Measurements from ENCODE around the gene TBC1D23. TPM values are rescaled to one million over a fixed set of nuclear protein-coding genes. Genes with fewer than 3 reads are reported as not detected.

The TBC1D23 gene
- total RNA-seq, 4 donors from 2014 or later: 40.7 to 397 (median 101) TPM

DNA sequence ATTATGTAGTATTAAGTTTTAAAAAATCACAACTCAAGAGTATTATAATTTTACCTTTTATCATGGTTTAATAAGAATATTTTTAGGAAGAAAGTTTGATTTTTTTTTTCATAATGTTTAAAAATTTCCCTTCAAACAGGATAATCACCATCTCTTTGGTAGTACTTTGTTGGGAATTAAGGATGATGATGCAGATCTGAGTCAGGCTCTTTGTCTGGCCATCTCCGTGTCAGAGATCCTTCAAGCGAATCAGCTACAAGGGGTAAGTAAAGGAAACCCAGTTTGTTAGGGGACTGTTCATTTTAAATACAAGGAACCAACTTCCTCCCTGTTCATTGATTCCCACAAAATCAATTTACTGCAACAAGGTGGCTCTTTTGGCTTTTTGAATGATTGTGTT is 37.0 kb downstream of the TBC1D23 start:
- no peak overlapping the region for H3K4me3 ChIP-seq
- no peak for DNase-seq
- no peaks in the 10 kb centered on the region for H3K9me3 ChIP-seq
- H3K36me3 ChIP-seq: no peaks in the 10 kb centered on the region
- no peak overlapping the region for H3K27ac ChIP-seq
- intact Hi-C loops (cut with DNase I; ENCODE audit: low total_unique reads): no loop called here
- H3K4me1 ChIP-seq: no peaks in the 10 kb centered on the region
- TF ChIP-seq, protein P1, sequence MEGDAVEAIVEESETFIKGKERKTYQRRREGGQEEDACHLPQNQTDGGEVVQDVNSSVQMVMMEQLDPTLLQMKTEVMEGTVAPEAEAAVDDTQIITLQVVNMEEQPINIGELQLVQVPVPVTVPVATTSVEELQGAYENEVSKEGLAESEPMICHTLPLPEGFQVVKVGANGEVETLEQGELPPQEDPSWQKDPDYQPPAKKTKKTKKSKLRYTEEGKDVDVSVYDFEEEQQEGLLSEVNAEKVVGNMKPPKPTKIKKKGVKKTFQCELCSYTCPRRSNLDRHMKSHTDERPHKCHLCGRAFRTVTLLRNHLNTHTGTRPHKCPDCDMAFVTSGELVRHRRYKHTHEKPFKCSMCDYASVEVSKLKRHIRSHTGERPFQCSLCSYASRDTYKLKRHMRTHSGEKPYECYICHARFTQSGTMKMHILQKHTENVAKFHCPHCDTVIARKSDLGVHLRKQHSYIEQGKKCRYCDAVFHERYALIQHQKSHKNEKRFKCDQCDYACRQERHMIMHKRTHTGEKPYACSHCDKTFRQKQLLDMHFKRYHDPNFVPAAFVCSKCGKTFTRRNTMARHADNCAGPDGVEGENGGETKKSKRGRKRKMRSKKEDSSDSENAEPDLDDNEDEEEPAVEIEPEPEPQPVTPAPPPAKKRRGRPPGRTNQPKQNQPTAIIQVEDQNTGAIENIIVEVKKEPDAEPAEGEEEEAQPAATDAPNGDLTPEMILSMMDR (IDR thresholded peaks at IDR 0.05): no peak
- no peak for TF ChIP-seq POLR2A (IDR thresholded peaks at IDR 0.05)
- no peaks in the 10 kb centered on the region for H3K27me3 ChIP-seq

DNA sequence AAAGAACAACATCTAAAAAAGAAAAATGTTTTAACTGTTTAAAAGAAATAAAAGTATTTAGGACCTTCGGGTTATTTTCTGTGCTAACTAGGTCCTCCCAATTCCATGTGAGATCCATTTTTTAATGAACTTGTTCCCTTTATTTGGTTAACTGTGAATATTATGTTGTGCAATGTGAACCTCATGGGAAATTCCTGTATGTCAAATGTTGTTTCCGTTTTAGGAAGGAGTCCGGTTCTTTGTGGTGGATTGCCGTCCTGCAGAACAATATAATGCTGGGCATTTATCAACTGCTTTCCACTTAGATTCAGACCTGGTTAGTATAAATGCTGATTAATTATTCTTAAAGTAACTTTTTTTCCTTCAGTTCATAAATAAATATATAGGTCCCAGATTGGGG is 38.2 kb downstream of the TBC1D23 start:
- no peaks in the 10 kb centered on the region for H3K9me3 ChIP-seq
- intact Hi-C loops (cut with DNase I; ENCODE audit: low total_unique reads): no loop called here
- no peaks in the 10 kb centered on the region for H3K4me1 ChIP-seq
- H3K4me3 ChIP-seq: no peak overlapping the region
- TF ChIP-seq, protein P1 (IDR thresholded peaks at IDR 0.05): no peak
- no peak for TF ChIP-seq POLR2A (IDR thresholded peaks at IDR 0.05)
- H3K27me3 ChIP-seq: no peaks in the 10 kb centered on the region
- no peaks in the 10 kb centered on the region for H3K36me3 ChIP-seq
- no peak for DNase-seq
- no peak overlapping the region for H3K27ac ChIP-seq

DNA sequence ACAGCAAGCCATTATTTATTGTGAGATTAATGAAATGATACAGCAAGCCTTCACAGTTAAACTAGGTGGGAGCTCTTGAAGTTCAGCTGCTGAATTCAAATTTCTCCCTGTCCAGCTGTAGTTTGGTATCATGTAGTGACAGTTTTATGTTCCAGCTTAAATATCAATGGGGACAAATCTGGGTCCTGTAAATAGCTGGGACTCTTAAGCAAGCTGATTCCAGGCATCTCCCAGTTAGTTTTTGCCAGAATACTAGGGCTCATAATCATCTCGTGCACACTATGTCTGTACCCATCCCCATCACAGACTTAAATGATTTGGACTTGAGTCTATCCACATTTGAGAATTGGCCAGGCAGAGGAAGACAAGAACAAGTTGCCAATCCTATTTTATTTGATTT is 45.9 kb downstream of the TBC1D23 start:
- intact Hi-C loops (cut with DNase I; ENCODE audit: low total_unique reads): no loop called here
- TF ChIP-seq, protein P1 (IDR thresholded peaks at IDR 0.05): no peak
- no peak for TF ChIP-seq POLR2A (IDR thresholded peaks at IDR 0.05)

DNA sequence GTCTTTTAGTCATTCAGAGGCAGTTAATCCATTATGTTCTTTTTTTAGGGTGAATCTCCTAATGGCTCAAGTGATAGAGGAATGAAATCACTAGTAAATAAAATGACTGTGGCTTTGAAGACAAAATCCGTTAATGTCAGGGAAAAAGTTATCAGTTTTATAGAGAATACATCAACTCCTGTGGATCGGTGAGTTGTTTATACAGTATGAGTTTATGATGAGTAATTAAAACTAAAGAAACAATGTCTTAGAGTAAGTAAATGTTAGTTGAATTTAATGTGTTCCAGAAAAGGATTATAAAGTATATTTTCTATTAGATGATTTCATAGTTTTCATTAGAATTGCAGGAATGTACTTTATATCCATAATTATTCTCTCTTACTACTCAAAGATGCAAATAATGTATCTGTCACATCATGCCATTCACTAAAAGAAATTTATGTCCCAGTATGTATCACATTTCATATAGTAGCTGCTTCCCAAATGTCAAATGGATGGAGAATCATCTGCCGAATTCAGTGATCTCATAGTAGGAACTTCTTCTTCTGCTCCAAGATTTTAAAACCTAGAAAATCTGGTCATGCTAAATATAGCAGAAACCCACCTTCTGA is 49.7 kb downstream of the TBC1D23 start:
- no peaks in the 10 kb centered on the region for H3K27me3 ChIP-seq
- no peak overlapping the region for H3K4me3 ChIP-seq
- no peaks in the 10 kb centered on the region for H3K4me1 ChIP-seq
- H3K9me3 ChIP-seq: no peaks in the 10 kb centered on the region
- intact Hi-C loops (cut with DNase I; ENCODE audit: low total_unique reads): no loop called here
- no peak overlapping the region for H3K27ac ChIP-seq
- TF ChIP-seq POLR2A (IDR thresholded peaks at IDR 0.05): no peak
- TF ChIP-seq, protein P1 (IDR thresholded peaks at IDR 0.05): no peak
- DNase-seq: no peak
- H3K36me3 ChIP-seq: no peaks in the 10 kb centered on the region

More for the DNA sequence above, 45.9 kb downstream of the TBC1D23 start:
- Histone ChIP-seq H3K4me3 (no peak overlapping the region), H3K36me3 (peaks cover 0 to 3% of the 10 kb centered on the region in 2 donors), H3K27me3 (no peaks in the 10 kb centered on the region), H3K27ac (no peak overlapping the region), H3K4me1 (no peaks in the 10 kb centered on the region), H3K9me3 (no peaks in the 10 kb centered on the region)
- no peak for DNase-seq

DNA sequence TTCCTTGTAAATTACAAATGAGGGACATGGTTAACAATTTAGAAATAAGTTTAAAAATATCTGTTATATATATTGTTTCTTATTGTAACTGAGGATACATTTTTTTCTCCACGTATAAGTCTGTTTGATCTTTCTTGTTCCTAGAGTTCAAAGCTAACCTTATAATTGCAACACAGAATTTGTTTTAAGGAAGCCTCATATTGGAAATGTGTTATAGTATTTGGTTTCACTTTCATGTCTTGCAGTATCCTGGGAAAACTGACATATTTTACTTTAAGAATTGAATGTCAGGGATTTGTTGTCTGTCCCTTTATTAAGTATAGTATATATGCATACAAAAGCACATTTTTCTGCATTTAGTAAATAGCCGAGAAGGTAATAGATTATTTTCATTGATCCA is 50.2 kb downstream of the TBC1D23 start:
- DNase-seq: no peak
- no peaks in the 10 kb centered on the region for H3K36me3 ChIP-seq
- no peaks in the 10 kb centered on the region for H3K4me1 ChIP-seq
- intact Hi-C loops (cut with DNase I; ENCODE audit: low total_unique reads): no loop called here
- H3K27me3 ChIP-seq: no peaks in the 10 kb centered on the region
- H3K4me3 ChIP-seq: no peak overlapping the region
- TF ChIP-seq POLR2A (IDR thresholded peaks at IDR 0.05): no peak
- TF ChIP-seq, protein P1 (IDR thresholded peaks at IDR 0.05): no peak
- H3K27ac ChIP-seq: no peak overlapping the region
- H3K9me3 ChIP-seq: no peaks in the 10 kb centered on the region

All from uterus (tissue), 4 donors.